ENCODE data around the gene SERINC5.

SERINC5 gene

DNA sequence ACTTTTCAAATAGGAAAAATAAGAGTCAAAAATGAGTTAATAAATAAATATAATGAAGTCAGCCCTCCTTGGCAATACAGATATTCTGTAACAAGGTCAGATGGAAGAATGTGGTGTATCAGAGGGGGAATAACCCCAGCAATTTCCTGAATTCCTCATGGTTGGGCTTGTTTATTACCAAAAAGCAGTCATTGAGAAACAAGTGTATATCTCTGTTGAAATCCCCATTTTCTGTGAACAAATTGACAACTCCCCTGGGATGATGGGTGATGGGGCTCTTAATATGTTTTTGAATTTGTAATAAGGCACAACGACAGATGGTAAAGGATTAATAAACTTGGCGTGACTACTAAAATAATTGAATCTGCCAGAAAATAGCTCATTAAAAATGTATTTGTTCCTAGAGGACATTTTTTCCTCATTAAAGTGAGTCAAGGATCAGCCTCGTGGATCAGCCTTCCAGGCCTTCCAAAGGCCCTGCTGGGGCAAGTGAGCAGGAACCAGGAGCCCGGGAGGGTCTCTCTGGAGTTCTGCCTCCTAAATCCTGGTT, 186.5 kb downstream of the SERINC5 start:
- Histone ChIP-seq H3K4me1 (ENCODE audit: insufficient read depth, low read length, poor library complexity, severe bottlenecking) (peaks cover 42% of the 10 kb centered on the region), H3K4me3 (ENCODE audit: low read length, poor library complexity, severe bottlenecking) (peak overlapping the region; percentile 46), H3K9me3 (ENCODE audit: insufficient read depth, low read depth, low read length) (no peaks in the 10 kb centered on the region), H4K20me1 (ENCODE audit: insufficient read depth, low read length, poor library complexity, severe bottlenecking) (no peaks in the 10 kb centered on the region), H3F3A (ENCODE audit: low read depth) (no peaks in the 10 kb centered on the region), H3K79me2 (ENCODE audit: insufficient read depth, low read length) (no peaks in the 10 kb centered on the region), H2AFZ (ENCODE audit: low read length) (peak overlapping the region; percentile 65), H3K9me2 (replicated peaks; ENCODE audit: low read depth, low read length) (no peaks in the 10 kb centered on the region), H3K27me3 (ENCODE audit: insufficient read depth, low read length, poor library complexity, severe bottlenecking) (no peaks in the 10 kb centered on the region), H3K4me2 (ENCODE audit: low read depth, low read length, poor library complexity, severe bottlenecking) (peak overlapping the region; percentile 69), H3K36me3 (ENCODE audit: insufficient read depth, low read length) (no peaks in the 10 kb centered on the region), H3K9ac (ENCODE audit: low read depth, low read length, poor library complexity, severe bottlenecking) (peak overlapping the region; percentile 57)
- TF ChIP-seq CTCF (conservative IDR thresholded peaks at IDR 0.05; ENCODE audit: low read length): no peak
- no peak for TF ChIP-seq EZH2phosphoT487 (IDR thresholded peaks at IDR 0.05; ENCODE audit: borderline replicate concordance)

DNA sequence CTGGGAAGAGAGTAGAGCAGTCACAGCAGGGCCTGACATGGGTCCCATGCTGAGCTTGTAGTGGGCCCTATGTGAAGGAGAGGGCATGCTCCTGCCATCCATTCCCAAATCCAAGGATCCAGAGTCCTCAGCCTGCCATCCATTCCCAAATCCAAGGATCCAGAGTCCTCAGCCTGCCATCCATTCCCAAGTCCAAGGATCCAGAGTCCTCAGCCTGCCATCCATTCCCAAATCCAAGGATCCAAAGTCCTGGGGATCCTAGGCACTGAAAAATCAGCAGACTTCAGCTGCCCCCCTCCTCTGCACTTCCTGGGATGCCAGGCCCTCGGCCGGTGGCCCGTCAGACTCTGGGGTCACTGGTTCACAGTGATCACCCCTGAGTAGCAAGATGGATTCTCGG, 187.1 kb downstream of the SERINC5 start:
- no peaks in the 10 kb centered on the region for H3K9me3 ChIP-seq (ENCODE audit: insufficient read depth, low read depth, low read length)
- no peak overlapping the region for H2AFZ ChIP-seq (ENCODE audit: low read length)
- no peaks in the 10 kb centered on the region for H3K79me2 ChIP-seq (ENCODE audit: insufficient read depth, low read length)
- TF ChIP-seq EZH2phosphoT487 (IDR thresholded peaks at IDR 0.05; ENCODE audit: borderline replicate concordance) (no peak), CTCF (conservative IDR thresholded peaks at IDR 0.05; ENCODE audit: low read length) (no peak)
- peaks cover 42% of the 10 kb centered on the region for H3K4me1 ChIP-seq (ENCODE audit: insufficient read depth, low read length, poor library complexity, severe bottlenecking)
- peak overlapping the region; percentile 69 for H3K4me2 ChIP-seq (ENCODE audit: low read depth, low read length, poor library complexity, severe bottlenecking)
- H3K9me2 ChIP-seq (replicated peaks; ENCODE audit: low read depth, low read length): no peaks in the 10 kb centered on the region
- no peaks in the 10 kb centered on the region for H3K27me3 ChIP-seq (ENCODE audit: insufficient read depth, low read length, poor library complexity, severe bottlenecking)
- no peaks in the 10 kb centered on the region for H4K20me1 ChIP-seq (ENCODE audit: insufficient read depth, low read length, poor library complexity, severe bottlenecking)
- H3K4me3 ChIP-seq (ENCODE audit: low read length, poor library complexity, severe bottlenecking): no peak overlapping the region
- no peaks in the 10 kb centered on the region for H3K36me3 ChIP-seq (ENCODE audit: insufficient read depth, low read length)
- no peaks in the 10 kb centered on the region for H3F3A ChIP-seq (ENCODE audit: low read depth)
- no peak overlapping the region for H3K9ac ChIP-seq (ENCODE audit: low read depth, low read length, poor library complexity, severe bottlenecking)

- no peaks in the 10 kb centered on the region for H4K20me1 ChIP-seq (ENCODE audit: insufficient read depth, low read length, poor library complexity, severe bottlenecking)
- H3F3A ChIP-seq (ENCODE audit: low read depth): no peaks in the 10 kb centered on the region
- H3K36me3 ChIP-seq (ENCODE audit: insufficient read depth, low read length): no peaks in the 10 kb centered on the region
- H3K9me2 ChIP-seq (replicated peaks; ENCODE audit: low read depth, low read length): no peaks in the 10 kb centered on the region
- no peaks in the 10 kb centered on the region for H3K9me3 ChIP-seq (ENCODE audit: insufficient read depth, low read depth, low read length)
- H2AFZ ChIP-seq (ENCODE audit: low read length): no peak overlapping the region
- no peaks in the 10 kb centered on the region for H3K79me2 ChIP-seq (ENCODE audit: insufficient read depth, low read length)
- H3K4me3 ChIP-seq (ENCODE audit: low read length, poor library complexity, severe bottlenecking): no peak overlapping the region
- H3K9ac ChIP-seq (ENCODE audit: low read depth, low read length, poor library complexity, severe bottlenecking): no peak overlapping the region
- H3K4me2 ChIP-seq (ENCODE audit: low read depth, low read length, poor library complexity, severe bottlenecking): no peak overlapping the region
- no peaks in the 10 kb centered on the region for H3K27me3 ChIP-seq (ENCODE audit: insufficient read depth, low read length, poor library complexity, severe bottlenecking)
- peaks cover 42% of the 10 kb centered on the region for H3K4me1 ChIP-seq (ENCODE audit: insufficient read depth, low read length, poor library complexity, severe bottlenecking)
- TF ChIP-seq CTCF (conservative IDR thresholded peaks at IDR 0.05; ENCODE audit: low read length) (no peak), EZH2phosphoT487 (IDR thresholded peaks at IDR 0.05; ENCODE audit: borderline replicate concordance) (no peak)
Observed at GRCh38 chr5:80068246-80068636, 187.6 kb downstream of the SERINC5 start.
